Right lobe of liver (tissue), 6 donors: ENCODE measurements around the gene NPHP3. TPM values are rescaled to one million over a fixed set of nuclear protein-coding genes. Genes with fewer than 3 reads are reported as not detected.
A peak's percentile ranks its signal among the peaks of the same experiment; 100 is the strongest.
"Not testable (repeated sequence)": the region's sequence is repeated elsewhere in the genome, so short reads cannot be mapped to it uniquely, and the experiment has no call there.

Experiments used
- ATAC-seq, 4 donors: fragments of 200-7000 bp; cut with Tn5 transposase; one replicate each; pipeline ENCODE4 v1.9.1; 2020; ENCODE audit warnings: mild to moderate bottlenecking in 4 of 4, moderate library complexity in 4 of 4
- DNase-seq, 3 donors: peaks; one replicate each; pipeline ENCODE4 v3.0.0-alpha.2; 2020
- H3K27ac ChIP-seq, 3 donors: fragments of 200-600 bp; one replicate each; pipeline ENCODE4 v1.8.0; 2022
- H3K27me3 ChIP-seq, 2 donors: fragments of 200-600 bp; one replicate each; pipeline ENCODE4 v1.8.0; 2022
- H3K36me3 ChIP-seq, 4 donors: fragments of 200-600 bp; sonication (generic) in 1 of 4; one replicate each; pipeline versions ENCODE4 v1.5.1 to v1.8.0; 2017 to 2022; ENCODE audit warnings: control low read depth in 1 of 4
- H3K4me1 ChIP-seq, 4 donors: fragments of 200-600 bp; sonication (generic) in 1 of 4; one replicate each; pipeline versions ENCODE4 v1.5.1 to v1.8.0; 2017 to 2022; ENCODE audit warnings: control low read depth in 1 of 4
- H3K4me3 ChIP-seq, 3 donors: fragments of 200-600 bp; one replicate each; pipeline ENCODE4 v1.8.0; 2022
- H3K9me3 ChIP-seq, 4 donors: fragments of 200-600 bp; sonication (generic) in 1 of 4; one replicate each; pipeline versions ENCODE4 v1.5.1 to v1.8.0; 2017 to 2022; ENCODE audit warnings: control low read depth in 1 of 4
- CTCF ChIP-seq, 4 donors: fragments of 200-600 bp in 3 of 4; fragments of 450-650 bp in 1 of 4; IDR thresholded peaks; one replicate each; pipeline versions ENCODE4 v1.5.1 to v1.8.0; 2016 to 2022; ENCODE audit warnings: antibody characterized with exemption in 4 of 4, mild to moderate bottlenecking in 2 of 4
- POLR2A ChIP-seq: fragments of 450-650 bp; IDR thresholded peaks from one replicate; pipeline ENCODE4 v1.6.1; 2017; ENCODE audit warnings: antibody characterized with exemption, mild to moderate bottlenecking
- WGBS: methylation state at CpG from one replicate; pipeline ENCODE4 v1.1.6; 2018; ENCODE audit warnings: low coverage, low lambda C conversion rate; ENCODE audit not compliant: insufficient coverage; ENCODE audit errors: missing lambda C conversion rate; 5-methylcytosine and 5-hydroxymethylcytosine counted together
- intact Hi-C, 2 donors: fragments of 100-400 bp; cut with DNase I; formaldehyde crosslinking; loops; one replicate each; pipeline versions ENCODE4 v1.11.2 to v1.14.1; 2022
- total RNA-seq, 6 experiments: library from RNA; depleted of rRNA in 2 of 6; stranded (reverse); fragments of >200 nt in 2 of 6; fragmentation: NEBNext Ultra II Directional in 3 of 6; extraction: Animal tissue kit (Norgen Biotek cat#: 25700) in 3 of 6; gene quantifications; one replicate each; pipeline versions ENCODE4 v1.1.0 to v1.2.4, GENCODE V29; 2016 to 2023
- donor health status: DM: no; HTN: yes; CAD: no.
- donor health status: DM: no; HTN: no; CAD: no.
- donor health status: DM: no; HTN: no; CAD: no.
- donor health status: DM: no; HTN: yes; CAD: no.
- donor health status: DM: no; HTN: yes; CAD: no.

Gene NPHP3
- total RNA-seq, 6 experiments from 2014 or later: 6.5 to 11.4 (median 9.3) TPM

- DNase-seq (no peak), ATAC-seq (no peak)
- TF ChIP-seq CTCF (IDR thresholded peaks at IDR 0.05): no peak
- TF ChIP-seq POLR2A: no peak
- Histone ChIP-seq H3K4me1 (no peaks in the 10 kb centered on the region), H3K9me3 (no peaks in the 10 kb centered on the region), H3K27me3 (no peaks in the 10 kb centered on the region), H3K27ac (no peak overlapping the region), H3K36me3 (no peaks in the 10 kb centered on the region), H3K4me3 (no peak overlapping the region)
- intact Hi-C loops: no loop called here
- 89% methylated on average over 1 of the region's 1 CpG for WGBS
Measured at GRCh38 chr3:132749786-132750185, 27.6 kb upstream of the NPHP3 start.

DNA sequence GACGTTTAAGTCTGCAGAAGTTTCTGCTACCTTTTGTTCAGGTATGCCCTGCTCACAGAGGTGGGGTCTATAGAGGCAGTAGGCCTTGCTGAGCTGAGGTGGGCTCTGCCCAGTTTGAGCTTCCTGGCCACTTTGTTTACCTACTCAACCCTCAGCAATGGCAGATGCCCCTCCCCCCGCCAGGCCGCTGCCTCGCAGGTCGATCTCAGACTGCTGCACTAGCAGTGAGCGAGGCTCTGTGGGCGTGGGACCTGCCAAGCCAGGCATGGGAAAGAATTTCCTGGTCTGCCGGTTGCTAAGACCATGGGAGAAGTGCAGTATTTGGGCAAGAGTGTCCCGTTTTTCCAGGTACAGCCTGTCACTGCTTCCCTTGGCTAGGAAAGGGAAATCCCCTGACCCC lies 24.5 kb upstream of the NPHP3 start:
- ATAC-seq, intact Hi-C loops, H3K27me3 ChIP-seq, H3K27ac ChIP-seq, H3K9me3 ChIP-seq, DNase-seq, H3K36me3 ChIP-seq, H3K4me3 ChIP-seq, H3K4me1 ChIP-seq: not testable (repeated sequence)
- 73% methylated on average over 4 of the region's 9 CpGs for WGBS

DNA sequence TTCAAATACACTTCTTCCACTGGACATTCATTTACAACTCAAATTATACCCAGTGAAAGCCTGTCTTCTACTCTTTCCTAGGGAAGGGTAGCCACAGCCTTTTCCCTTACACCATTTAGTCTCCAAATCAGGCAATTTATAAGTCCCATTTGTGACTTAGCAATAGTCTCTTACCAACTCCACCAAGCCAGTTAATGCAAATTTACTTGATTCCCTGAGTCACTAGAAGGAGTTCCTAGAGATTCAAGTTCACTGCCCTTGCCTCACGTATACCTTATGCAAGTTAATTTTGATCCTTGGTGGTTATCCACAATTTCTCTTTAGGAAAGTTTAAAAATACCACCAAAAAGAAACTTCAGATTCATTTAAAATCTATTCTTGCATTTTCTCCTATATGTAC lies 16.1 kb upstream of the NPHP3 start:
- Histone ChIP-seq H3K9me3 (no peaks in the 10 kb centered on the region), H3K27ac (no peak overlapping the region), H3K27me3 (no peaks in the 10 kb centered on the region), H3K4me3 (no peak overlapping the region), H3K4me1 (no peaks in the 10 kb centered on the region), H3K36me3 (no peaks in the 10 kb centered on the region)
- DNase-seq (no peak), ATAC-seq (no peak)
- 100% methylated on average over 1 of the region's 1 CpG for WGBS
- TF ChIP-seq CTCF (IDR thresholded peaks at IDR 0.05) (no peak), POLR2A (no peak)
- intact Hi-C loops: no loop called here

- no peaks in the 10 kb centered on the region for H3K36me3 ChIP-seq
- H3K4me3 ChIP-seq: no peak overlapping the region
- H3K9me3 ChIP-seq: no peaks in the 10 kb centered on the region
- no peak overlapping the region for H3K27ac ChIP-seq
- no peaks in the 10 kb centered on the region for H3K4me1 ChIP-seq
- no peaks in the 10 kb centered on the region for H3K27me3 ChIP-seq
- intact Hi-C loops: no loop called here
- ATAC-seq (peak in 3 of 4 donors; percentile 41 to 66 (median 48)), DNase-seq (no peak)
- no peak for TF ChIP-seq POLR2A
- no peak for TF ChIP-seq CTCF (IDR thresholded peaks at IDR 0.05)
Measured at GRCh38 chr3:132735589-132735988, 13.4 kb upstream of the NPHP3 start.

DNA sequence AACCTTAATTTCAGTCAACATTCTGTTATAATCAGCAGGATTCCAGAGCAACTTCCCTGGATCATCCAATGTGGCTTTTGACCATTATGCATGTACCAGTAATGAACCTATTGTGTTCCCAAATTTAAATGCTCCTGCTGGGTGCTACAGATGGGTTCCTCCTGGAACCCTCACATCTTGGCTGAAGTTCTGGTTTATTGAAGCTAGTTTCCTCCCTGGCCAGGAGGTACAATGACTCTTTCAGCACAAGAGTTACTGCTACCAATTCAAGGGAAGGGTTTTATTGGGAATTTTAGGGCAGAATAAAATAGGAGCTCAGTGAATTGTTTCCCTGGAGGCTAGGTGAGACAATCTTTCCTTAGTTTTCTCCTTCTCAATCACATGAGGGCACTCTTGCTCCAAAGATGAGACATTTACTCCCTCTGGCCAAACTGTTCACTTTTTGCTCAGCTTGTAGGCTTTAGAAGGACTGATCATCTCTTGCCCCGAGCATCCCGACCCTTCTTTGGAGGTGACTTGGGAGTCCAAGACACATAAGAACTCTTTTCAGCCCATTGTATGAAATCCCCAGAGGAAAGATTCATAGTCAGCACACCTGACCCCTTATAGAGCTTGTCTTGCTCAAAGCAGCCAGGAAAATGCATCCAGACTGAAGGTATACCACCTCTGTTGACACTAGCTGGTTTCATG lies 8.8 kb upstream of the NPHP3 start:
- peak; percentile 20 to 46 (median 40) for TF ChIP-seq CTCF (IDR thresholded peaks at IDR 0.05)
- TF ChIP-seq POLR2A: no peak
- Histone ChIP-seq H3K4me3 (no peak overlapping the region), H3K27ac (no peak overlapping the region), H3K4me1 (no peaks in the 10 kb centered on the region), H3K9me3 (no peaks in the 10 kb centered on the region), H3K27me3 (no peaks in the 10 kb centered on the region), H3K36me3 (no peaks in the 10 kb centered on the region)
- no peak for DNase-seq
- WGBS: 4% methylated on average over 2 of the region's 2 CpGs
- intact Hi-C loops: no loop called here
- ATAC-seq: peak; percentile 65 to 84 (median 74)
